Ovary (tissue), 9 donors: Measurements from ENCODE around the gene PALMD. TPM values are rescaled to one million over a fixed set of nuclear protein-coding genes. Genes with fewer than 3 reads are reported as not detected.

Source experiments
- DNase-seq, 5 donors: peaks; one replicate each; pipeline ENCODE4 v3.0.0-alpha.2; 2019 to 2020
- H3K27ac ChIP-seq, 2 donors: fragments of 200-600 bp; one replicate each; pipeline versions ENCODE4 v1.5.1 to v1.8.0; 2019 to 2022
- H3K27me3 ChIP-seq: fragments of 200-600 bp; one replicate; pipeline ENCODE4 v1.8.0; 2022
- H3K36me3 ChIP-seq: fragments of 200-600 bp; sonication (generic); one replicate; pipeline ENCODE4 v1.5.1; 2019
- H3K4me1 ChIP-seq: one replicate; pipeline ENCODE4 v1.8.1; 2013; ENCODE audit warnings: mild to moderate bottlenecking, moderate library complexity; ENCODE audit not compliant: insufficient read depth
- H3K4me3 ChIP-seq: fragments of 200-600 bp; sonication (generic); one replicate; pipeline ENCODE4 v1.5.1; 2017
- H3K9me3 ChIP-seq, 2 donors: fragments of 200-600 bp in 1 of 2; sonication (generic) in 1 of 2; one replicate each; pipeline versions ENCODE4 v1.5.1 to v1.8.1; 2013 to 2019; ENCODE audit warnings: mild to moderate bottlenecking in 1 of 2, moderate library complexity in 1 of 2
- CTCF ChIP-seq, 3 donors: fragments of 450-650 bp in 2 of 3; fragments of 200-600 bp in 1 of 3; IDR thresholded peaks; one replicate each; pipeline versions ENCODE4 v1.5.1 to v1.8.0; 2016 to 2022; ENCODE audit warnings: antibody characterized with exemption in 3 of 3, mild to moderate bottlenecking in 1 of 3
- EP300 ChIP-seq: sonication (generic); formaldehyde crosslinking; IDR thresholded peaks from one replicate; pipeline ENCODE4 v1.6.1; 2017; ENCODE audit warnings: antibody characterized with exemption
- POLR2A ChIP-seq: fragments of 450-650 bp; IDR thresholded peaks from one replicate; pipeline ENCODE4 v1.6.1; 2017; ENCODE audit warnings: antibody characterized with exemption, mild to moderate bottlenecking, moderate library complexity
- WGBS, 3 donors: extraction: QIAGEN DNeasy Blood & Tissue Kit in 1 of 3; methylation state at CpG; one replicate each; pipeline versions ENCODE4 v1.1.5 to v1.1.7; 2013 to 2017; 5-methylcytosine and 5-hydroxymethylcytosine counted together
- intact Hi-C, 4 donors: fragments of 100-400 bp; cut with DNase I; formaldehyde crosslinking; loops; one replicate each; pipeline versions ENCODE4 v1.11.0 to v1.15.1; 2022 to 2023
- polyA plus RNA-seq, 2 donors: library from polyadenylated mRNA; stranded (reverse); fragments of 200-250 nt in 1 of 2; fragments of 350-450 nt in 1 of 2; fragmentation: Illumina TruSeq in 1 of 2; extraction: RNeasy Lipid Tissue Mini Kit (QIAGEN cat#74804) in 1 of 2; gene quantifications; one replicate each; pipeline ENCODE4 v1.2.3, GENCODE V29; 2013 to 2014
- total RNA-seq, 7 donors: library from RNA; depleted of rRNA in 2 of 7; stranded (reverse); fragments of >200 nt in 2 of 7; fragmentation: NEBNext Ultra II Directional in 3 of 7; extraction: Animal tissue kit (Norgen Biotek cat#: 25700) in 3 of 7; gene quantifications; one replicate each; pipeline versions ENCODE4 v1.1.0 to v1.2.4, GENCODE V29; 2016 to 2023
- donor health status: DM: no; HTN: no; CAD: no; lungs with moderate emphysema.
- donor health status: DM: no; HTN: no; CAD: no.
- donor health status: Bipolar disorder and iron deficiency.
- donor health status: DM: yes; HTN: yes; CAD: no.
- donor health status: DM: no; HTN: no; CAD: no.
- donor health status: DM: yes; HTN: yes; CAD: no.

The PALMD gene
- total and polyA plus RNA-seq, 9 donors = 18.0 to 43.7 (median 30.2) TPM

- Histone ChIP-seq H3K4me3 (no peak overlapping the region), H3K4me1 (peaks cover 11% of the 10 kb centered on the region), H3K27ac (peak overlapping the region; percentile 32 to 81), H3K36me3 (no peaks in the 10 kb centered on the region), H3K9me3 (no peaks in the 10 kb centered on the region), H3K27me3 (no peaks in the 10 kb centered on the region)
- no peak for TF ChIP-seq EP300
- TF ChIP-seq POLR2A = no peak
- no peak for TF ChIP-seq CTCF (IDR thresholded peaks at IDR 0.05)
- WGBS, 3 donors = 14 to 23% (median 18%) methylated on average over 3 of the region's 3 CpGs
- DNase-seq = no peak
- intact Hi-C loops = no loop called here
Observed at GRCh38 chr1:99661780-99662179, 15.9 kb downstream of the PALMD start.

GRCh38 chr1:99662539-99663080 lies 16.7 kb downstream of the PALMD start:
- no peak overlapping the region for H3K4me3 ChIP-seq
- H3K36me3 ChIP-seq = no peaks in the 10 kb centered on the region
- H3K9me3 ChIP-seq = no peaks in the 10 kb centered on the region
- peak; percentile 76 to 94 (median 86) for DNase-seq
- TF ChIP-seq CTCF (IDR thresholded peaks at IDR 0.05) (no peak), POLR2A (no peak), EP300 (peak; percentile 67)
- 0 to 6% (median 1%) methylated on average over 3 of the region's 3 CpGs for WGBS, 3 donors
- H3K4me1 ChIP-seq = peaks cover 11% of the 10 kb centered on the region
- peak overlapping the region; percentile 32 to 81 for H3K27ac ChIP-seq
- intact Hi-C loops = no loop called here
- no peaks in the 10 kb centered on the region for H3K27me3 ChIP-seq

GRCh38 chr1:99663501-99663900 lies 17.6 kb downstream of the PALMD start:
- no peaks in the 10 kb centered on the region for H3K9me3 ChIP-seq
- 92 to 93% (median 92%) methylated on average over 2 of the region's 2 CpGs for WGBS, 3 donors
- peak overlapping the region in 1 of 2 donors; percentile 69 for H3K27ac ChIP-seq
- H3K4me3 ChIP-seq = no peak overlapping the region
- peaks cover 9% of the 10 kb centered on the region for H3K4me1 ChIP-seq
- H3K27me3 ChIP-seq = no peaks in the 10 kb centered on the region
- intact Hi-C loops = no loop called here
- no peak for TF ChIP-seq POLR2A
- no peak for TF ChIP-seq CTCF (IDR thresholded peaks at IDR 0.05)
- TF ChIP-seq EP300 = no peak
- no peak for DNase-seq
- no peaks in the 10 kb centered on the region for H3K36me3 ChIP-seq

GRCh38 chr1:99665212-99665611 lies 19.3 kb downstream of the PALMD start:
- no peaks in the 10 kb centered on the region for H3K36me3 ChIP-seq
- no peak for DNase-seq
- TF ChIP-seq POLR2A (no peak), EP300 (no peak), CTCF (IDR thresholded peaks at IDR 0.05) (no peak)
- no peaks in the 10 kb centered on the region for H3K9me3 ChIP-seq
- no peak overlapping the region for H3K4me3 ChIP-seq
- no peaks in the 10 kb centered on the region for H3K27me3 ChIP-seq
- 82 to 94% (median 92%) methylated on average over 1 of the region's 1 CpG for WGBS, 3 donors
- H3K4me1 ChIP-seq = peaks cover 9% of the 10 kb centered on the region
- no peak overlapping the region for H3K27ac ChIP-seq
- intact Hi-C loops = no loop called here
